Adipocyte (in vitro differentiated cells): ENCODE data around the gene MLLT11.

Source experiments
- DNase-seq: peaks from one replicate; pipeline ENCODE4 v3.0.0-alpha.2; 2015; ENCODE audit warnings: low read depth
- H3K27me3 ChIP-seq: replicated peaks from 2 replicates; pipeline ENCODE4 v1.7.0; 2013; ENCODE audit warnings: mild to moderate bottlenecking, low read length, moderate library complexity; ENCODE audit not compliant: control insufficient read depth, insufficient read depth
- H3K36me3 ChIP-seq: 2 replicates; pipeline ENCODE4 v1.7.0; 2013; ENCODE audit warnings: low read length, mild to moderate bottlenecking, moderate library complexity; ENCODE audit not compliant: control insufficient read depth, insufficient read depth, severe bottlenecking
- H3K4me1 ChIP-seq: 2 replicates; pipeline ENCODE4 v1.7.0; 2013; ENCODE audit warnings: mild to moderate bottlenecking, low read length, moderate library complexity; ENCODE audit not compliant: control insufficient read depth, insufficient read depth
- H3K4me3 ChIP-seq: 2 replicates; pipeline ENCODE4 v1.7.0; 2013; ENCODE audit warnings: mild to moderate bottlenecking, low read length, moderate library complexity
- H3K9ac ChIP-seq: 2 replicates; pipeline ENCODE4 v1.7.0; 2013; ENCODE audit warnings: mild to moderate bottlenecking, low read length, moderate library complexity
- H3K9me3 ChIP-seq: 2 replicates; pipeline ENCODE4 v1.7.0; 2013; ENCODE audit warnings: mild to moderate bottlenecking, low read length, moderate library complexity; ENCODE audit not compliant: control insufficient read depth

The MLLT11 gene

GRCh38 chr1:151059109-151060006 lies 839 bp upstream of the MLLT11 start, which contains the start of gene CDC42SE1:
TSS of gene CDC42SE1 (minus strand) at chr1:151059622. CDS start at chr1:151055730, 3,892 bp downstream.
- DNase-seq, result peak; percentile 96
- peak within 1 kb of the TSS; percentile 96 for H3K9ac ChIP-seq
- no peaks in the 10 kb centered on the region for H3K27me3 ChIP-seq
- peaks cover 40% of the 10 kb centered on the region for H3K4me1 ChIP-seq
- peaks cover 23% of the 10 kb centered on the region for H3K36me3 ChIP-seq
- no peaks in the 10 kb centered on the region for H3K9me3 ChIP-seq
- peak within 1 kb of the TSS; percentile 98 for H3K4me3 ChIP-seq

- Histone ChIP-seq H3K9ac (peak overlapping the region; percentile 96), H3K9me3 (no peaks in the 10 kb centered on the region), H3K27me3 (no peaks in the 10 kb centered on the region), H3K36me3 (peaks cover 8% of the 10 kb centered on the region), H3K4me1 (peaks cover 41% of the 10 kb centered on the region), H3K4me3 (peak overlapping the region; percentile 98)
- peak; percentile 42 for DNase-seq
Measured at GRCh38 chr1:151060657-151061421, 642 bp downstream of the MLLT11 start.

- H3K36me3 ChIP-seq, result no peaks in the 10 kb centered on the region
Measured at GRCh38 chr1:151061704-151062103, 1.5 kb downstream of the MLLT11 start.

GRCh38 chr1:151062741-151063371 lies 2.7 kb downstream of the MLLT11 start:
- Histone ChIP-seq H3K4me1 (peaks cover 20% of the 10 kb centered on the region), H3K4me3 (no peak overlapping the region), H3K27me3 (no peaks in the 10 kb centered on the region), H3K36me3 (no peaks in the 10 kb centered on the region), H3K9me3 (no peaks in the 10 kb centered on the region), H3K9ac (peak overlapping the region; percentile 66)
- DNase-seq, result peak; percentile 81

More at GRCh38 chr1:151061704-151062103, 1.5 kb downstream of the MLLT11 start:
- no peak overlapping the region for H3K9ac ChIP-seq
- H3K27me3 ChIP-seq, result no peaks in the 10 kb centered on the region
- peaks cover 32% of the 10 kb centered on the region for H3K4me1 ChIP-seq
- DNase-seq, result peak; percentile 34
- H3K4me3 ChIP-seq, result no peak overlapping the region
- no peaks in the 10 kb centered on the region for H3K9me3 ChIP-seq

GRCh38 chr1:151065089-151065645 lies 5.0 kb downstream of the MLLT11 start:
- H3K27me3 ChIP-seq, result no peaks in the 10 kb centered on the region
- no peaks in the 10 kb centered on the region for H3K9me3 ChIP-seq
- H3K4me3 ChIP-seq, result no peak overlapping the region
- H3K36me3 ChIP-seq, result no peaks in the 10 kb centered on the region
- peaks cover 17% of the 10 kb centered on the region for H3K4me1 ChIP-seq
- H3K9ac ChIP-seq, result no peak overlapping the region
- DNase-seq, result no peak

GRCh38 chr1:151067185-151067584 lies 7.0 kb downstream of the MLLT11 start:
- no peaks in the 10 kb centered on the region for H3K36me3 ChIP-seq
- H3K4me1 ChIP-seq, result peaks cover 15% of the 10 kb centered on the region
- no peak for DNase-seq
- no peaks in the 10 kb centered on the region for H3K9me3 ChIP-seq
- no peak overlapping the region for H3K9ac ChIP-seq
- H3K27me3 ChIP-seq, result no peaks in the 10 kb centered on the region
- H3K4me3 ChIP-seq, result no peak overlapping the region

- no peaks in the 10 kb centered on the region for H3K9me3 ChIP-seq
- H3K9ac ChIP-seq, result no peak overlapping the region
- H3K27me3 ChIP-seq, result no peaks in the 10 kb centered on the region
- no peaks in the 10 kb centered on the region for H3K36me3 ChIP-seq
- no peak overlapping the region for H3K4me3 ChIP-seq
- DNase-seq, result no peak
- peaks cover 12% of the 10 kb centered on the region for H3K4me1 ChIP-seq
Measured at GRCh38 chr1:151069103-151069486, 8.9 kb downstream of the MLLT11 start.

- no peaks in the 10 kb centered on the region for H3K27me3 ChIP-seq
- H3K9ac ChIP-seq, result peak within 1 kb of the TSS; percentile 95
- DNase-seq, result peak; percentile 97
- peaks cover 3% of the 10 kb centered on the region for H3K36me3 ChIP-seq
- peaks cover 9% of the 10 kb centered on the region for H3K4me1 ChIP-seq
- no peaks in the 10 kb centered on the region for H3K9me3 ChIP-seq
- peak within 1 kb of the TSS; percentile 90 for H3K4me3 ChIP-seq
Measured at GRCh38 chr1:151070474-151071276, 10.5 kb downstream of the MLLT11 start, which contains the start of gene GABPB2. TSS of gene GABPB2 (plus strand) at chr1:151070761. CDS start at chr1:151088190, 17,429 bp downstream.

GRCh38 chr1:151072224-151072623 lies 12.0 kb downstream of the MLLT11 start:
- Histone ChIP-seq H3K4me1 (peaks cover 8% of the 10 kb centered on the region), H3K9me3 (no peaks in the 10 kb centered on the region), H3K36me3 (peaks cover 3% of the 10 kb centered on the region), H3K9ac (no peak overlapping the region), H3K4me3 (no peak overlapping the region), H3K27me3 (no peaks in the 10 kb centered on the region)
- DNase-seq, result no peak

GRCh38 chr1:151085953-151086559 lies 25.9 kb downstream of the MLLT11 start:
- no peaks in the 10 kb centered on the region for H3K36me3 ChIP-seq
- H3K4me1 ChIP-seq, result peaks cover 3% of the 10 kb centered on the region
- H3K9me3 ChIP-seq, result no peaks in the 10 kb centered on the region
- H3K27me3 ChIP-seq, result no peaks in the 10 kb centered on the region
- H3K9ac ChIP-seq, result no peak overlapping the region
- no peak overlapping the region for H3K4me3 ChIP-seq
- no peak for DNase-seq
